ENCODE data around the gene RLBP1. TPM values are rescaled to one million over a fixed set of nuclear protein-coding genes. Genes with fewer than 3 reads are reported as not detected.

The RLBP1 gene
- total RNA-seq, 1 donor from 2014 or later, result not detected

- intact Hi-C loops (cut with micrococcal nuclease), result loop anchor here (5.0 kb wide), 2 partner anchors 38 to 53 kb away; no protein-coding TSS in a partner anchor
Observed at GRCh38 chr15:89179966-89180875, 41.2 kb downstream of the RLBP1 start.

- intact Hi-C loops (cut with micrococcal nuclease), result loop anchor here (5.0 kb wide), 2 partner anchors 36 to 51 kb away; no protein-coding TSS in a partner anchor
Observed at GRCh38 chr15:89178307-89178977, 42.9 kb downstream of the RLBP1 start.

- intact Hi-C loops (cut with micrococcal nuclease), result loop anchor here (1.0 to 5.0 kb wide), 6 partner anchors 35 to 283 kb away; partner anchors contain the start of gene ABHD2
Observed at GRCh38 chr15:89177633-89178306, 43.6 kb downstream of the RLBP1 start.

- intact Hi-C loops (cut with micrococcal nuclease), result loop anchor here (1.0 to 5.0 kb wide), 6 partner anchors 35 to 283 kb away; partner anchors contain the start of gene ABHD2
Observed at GRCh38 chr15:89177116-89177515, 44.3 kb downstream of the RLBP1 start.

GRCh38 chr15:89175617-89176191 is 45.7 kb downstream of the RLBP1 start:
- intact Hi-C loops (cut with micrococcal nuclease), result loop anchor here (5.0 kb wide), 2 partner anchors 33 to 48 kb away; no protein-coding TSS in a partner anchor

- intact Hi-C loops (cut with micrococcal nuclease), result no loop called here
Observed at GRCh38 chr15:89174476-89174875, 46.9 kb downstream of the RLBP1 start.

GRCh38 chr15:89172921-89173320 is 48.5 kb downstream of the RLBP1 start:
- intact Hi-C loops (cut with micrococcal nuclease), result no loop called here

GRCh38 chr15:89171136-89172072 is 50.0 kb downstream of the RLBP1 start:
- intact Hi-C loops (cut with micrococcal nuclease), result no loop called here

GRCh38 chr15:89170364-89170763 is 51.0 kb downstream of the RLBP1 start:
- intact Hi-C loops (cut with micrococcal nuclease), result no loop called here

- intact Hi-C loops (cut with micrococcal nuclease), result no loop called here
Observed at GRCh38 chr15:89168316-89168833, 53.0 kb downstream of the RLBP1 start.

GRCh38 chr15:89167267-89168176 is 53.9 kb downstream of the RLBP1 start:
- intact Hi-C loops (cut with micrococcal nuclease), result no loop called here

- intact Hi-C loops (cut with micrococcal nuclease), result no loop called here
Observed at GRCh38 chr15:89165677-89166076, 55.7 kb downstream of the RLBP1 start.

- intact Hi-C loops (cut with micrococcal nuclease), result no loop called here
Observed at GRCh38 chr15:89164712-89165211, 56.6 kb downstream of the RLBP1 start.

GRCh38 chr15:89163271-89164055 is 57.9 kb downstream of the RLBP1 start:
- intact Hi-C loops (cut with micrococcal nuclease), result no loop called here

- intact Hi-C loops (cut with micrococcal nuclease), result no loop called here
Observed at GRCh38 chr15:89161666-89162065, 59.7 kb downstream of the RLBP1 start.

All from T-helper 1 cell treated with Interleukin-12 subunit alpha and Interleukin-12 subunit beta and Interleukin-4 antibody, amounts not matched to agents 30 ng/mL and 1 ng/mL, for 36 hours (primary cell).